Epithelial cell of prostate (primary cell): ENCODE measurements around the gene C16orf82.

ENCODE experiments used
- DNase-seq: peaks from one replicate; pipeline ENCODE4 v3.0.0-alpha.2; 2011; ENCODE audit warnings: low read depth, low spot score
- H3K27ac ChIP-seq: fragments of 450-650 bp; 2 replicates; pipeline ENCODE4 v1.5.1; 2017; ENCODE audit warnings: mild to moderate bottlenecking

Gene C16orf82

DNA sequence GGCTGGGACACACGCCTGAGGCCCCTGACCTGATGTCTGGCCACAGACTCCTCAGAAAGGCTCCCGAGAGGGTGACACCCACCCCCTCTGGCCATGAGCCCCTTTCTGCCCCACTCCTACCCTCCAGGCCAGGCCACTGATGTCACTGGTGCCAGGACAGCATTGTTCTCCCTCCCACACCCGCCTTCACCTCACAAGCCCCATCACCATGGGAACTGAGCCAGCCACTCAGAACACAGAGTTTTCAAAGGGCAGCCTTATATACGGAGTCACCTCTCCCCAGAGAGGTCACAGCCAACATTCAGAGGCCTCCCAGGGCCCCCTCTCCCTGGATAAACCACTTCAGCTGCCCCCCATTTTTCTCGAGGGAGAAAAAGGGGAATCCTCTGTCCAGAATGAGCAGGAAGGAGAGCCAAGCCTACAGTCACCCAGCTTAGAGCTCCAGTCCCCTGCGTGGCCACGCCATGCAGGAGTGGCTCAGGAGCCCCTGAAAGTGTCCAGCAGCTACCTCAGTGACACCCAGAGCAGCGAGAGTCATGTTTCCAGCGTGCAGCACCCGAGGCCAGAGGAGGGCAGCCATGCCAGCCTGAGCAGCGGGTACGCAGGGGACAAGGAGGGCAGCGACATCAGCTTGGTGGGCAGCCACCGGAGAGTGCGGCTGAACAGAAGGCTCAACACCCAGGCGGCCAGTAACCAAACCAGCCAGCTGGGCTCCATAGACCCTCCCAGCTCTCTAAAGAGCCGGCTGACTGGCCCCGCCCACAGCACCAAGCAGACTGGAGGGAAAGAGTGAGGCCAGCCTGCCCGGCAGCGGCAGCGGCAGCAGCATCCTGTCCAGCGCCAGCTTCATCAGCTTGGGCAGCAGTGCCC is at the start of gene C16orf82:
C16orf82 (plus strand) TSS at position 260 of the 870 bp plus-strand sequence.
- DNase-seq: no peak
- H3K27ac ChIP-seq: no peak within 1 kb of the TSS

- no peak for DNase-seq
- no peak overlapping the region for H3K27ac ChIP-seq
Observed at GRCh38 chr16:27020031-27020430, 46.7 kb upstream of the C16orf82 start.

DNA sequence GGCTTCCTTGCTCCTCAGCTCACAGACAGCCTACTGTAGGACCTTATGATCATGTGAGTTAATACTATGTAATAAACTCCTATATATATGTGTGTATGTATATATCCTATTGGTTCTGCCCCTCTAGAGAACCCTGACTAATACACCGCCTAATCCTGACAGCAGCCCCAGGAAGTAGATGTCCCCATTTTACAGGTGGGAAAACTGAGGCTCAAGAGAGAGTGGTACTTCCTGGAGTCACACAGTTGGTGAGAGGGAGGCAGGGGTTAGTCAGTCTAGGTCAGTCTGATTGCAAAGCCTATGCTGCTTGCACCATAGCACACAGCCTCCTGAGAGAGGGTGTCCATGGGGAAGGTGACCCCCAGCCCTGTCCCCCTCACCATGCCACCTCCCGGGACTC is 42.7 kb upstream of the C16orf82 start:
- DNase-seq: no peak
- H3K27ac ChIP-seq: no peak overlapping the region

- no peak for DNase-seq
- H3K27ac ChIP-seq: no peak overlapping the region
Observed at GRCh38 chr16:27025581-27025980, 41.1 kb upstream of the C16orf82 start.

GRCh38 chr16:27027971-27028370 is 38.8 kb upstream of the C16orf82 start:
- no peak for DNase-seq
- H3K27ac ChIP-seq: no peak overlapping the region

DNA sequence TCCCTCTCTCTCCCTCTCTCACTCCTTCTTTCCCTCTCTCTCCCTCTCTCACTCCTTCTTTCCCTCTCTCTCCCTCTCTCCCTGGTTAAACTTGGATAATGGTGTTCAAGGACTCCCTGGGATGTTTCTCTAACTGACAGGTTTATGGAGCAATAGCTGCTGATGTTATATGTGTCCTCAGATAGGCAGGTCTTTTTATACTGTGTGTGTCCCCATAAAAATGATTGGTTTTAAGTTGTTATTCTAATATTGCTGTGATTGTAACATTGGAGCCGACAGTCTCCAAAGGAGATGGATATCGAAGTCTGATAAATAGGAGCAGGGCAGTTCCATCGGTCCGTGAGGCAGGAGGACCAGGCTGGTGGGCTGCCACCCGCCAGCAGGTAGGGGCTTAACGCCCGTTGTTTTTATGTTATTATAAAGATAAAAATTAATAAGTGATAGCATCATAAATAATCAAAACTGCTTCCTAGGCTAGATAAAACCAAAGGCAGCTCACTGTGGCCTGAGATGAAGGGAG is 38.1 kb upstream of the C16orf82 start:
- no peak for DNase-seq
- no peak overlapping the region for H3K27ac ChIP-seq

- no peak overlapping the region for H3K27ac ChIP-seq
- no peak for DNase-seq
Observed at GRCh38 chr16:27029525-27029924, 37.2 kb upstream of the C16orf82 start.

- H3K27ac ChIP-seq: no peak overlapping the region
- DNase-seq: no peak
Observed at GRCh38 chr16:27033281-27033979, 33.3 kb upstream of the C16orf82 start.

GRCh38 chr16:27040732-27041131 is 26.0 kb upstream of the C16orf82 start:
- H3K27ac ChIP-seq: no peak overlapping the region
- DNase-seq: no peak

DNA sequence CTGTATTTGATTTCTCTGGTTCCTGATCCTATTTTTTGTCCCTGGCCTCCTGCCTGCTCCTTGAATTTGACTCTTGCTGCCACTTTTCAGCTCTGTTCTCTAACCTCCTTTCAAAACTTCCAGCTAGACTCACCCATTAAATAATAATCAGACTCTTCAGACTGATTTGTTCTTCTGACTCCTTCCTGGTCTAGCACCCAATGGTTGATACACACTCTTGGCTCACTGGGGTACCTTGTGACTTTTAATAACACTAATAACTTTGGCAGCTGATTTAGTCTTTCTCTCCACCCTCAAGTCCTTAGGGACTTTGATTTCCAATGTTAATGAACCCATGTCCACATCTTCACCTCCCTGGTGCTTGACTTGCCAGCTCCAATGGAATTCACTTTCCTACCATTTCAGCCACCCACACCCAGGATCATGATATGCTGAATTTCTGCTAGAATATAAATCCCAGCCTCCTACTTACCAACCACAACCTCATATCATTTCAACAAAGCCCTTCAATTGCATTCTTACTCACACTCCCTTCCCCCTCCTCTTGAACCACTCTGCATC is 19.7 kb upstream of the C16orf82 start:
- no peak for DNase-seq

DNA sequence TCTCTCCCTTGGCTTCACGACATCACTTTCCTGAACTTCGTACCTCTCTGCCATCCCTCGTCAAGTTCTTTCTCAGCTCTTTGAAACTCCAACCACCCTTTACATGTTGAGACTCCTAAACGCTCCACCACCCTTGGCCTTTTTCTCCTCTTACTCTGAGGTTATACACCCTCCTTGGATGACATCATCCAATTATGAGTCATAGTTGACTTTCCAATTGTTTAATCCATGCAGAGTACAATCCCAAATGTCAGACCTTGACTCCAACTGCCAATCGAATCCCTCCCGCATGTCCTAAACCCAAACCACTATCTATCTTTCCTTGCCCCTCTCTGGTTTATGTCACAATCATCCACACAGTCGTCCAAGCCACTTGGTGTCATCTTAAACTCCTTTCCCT is 18.4 kb upstream of the C16orf82 start:
- DNase-seq: no peak
- no peak overlapping the region for H3K27ac ChIP-seq

More for the DNA sequence above, 19.7 kb upstream of the C16orf82 start:
- no peak overlapping the region for H3K27ac ChIP-seq

GRCh38 chr16:27049117-27049516 is 17.6 kb upstream of the C16orf82 start:
- DNase-seq: no peak
- H3K27ac ChIP-seq: no peak overlapping the region

DNA sequence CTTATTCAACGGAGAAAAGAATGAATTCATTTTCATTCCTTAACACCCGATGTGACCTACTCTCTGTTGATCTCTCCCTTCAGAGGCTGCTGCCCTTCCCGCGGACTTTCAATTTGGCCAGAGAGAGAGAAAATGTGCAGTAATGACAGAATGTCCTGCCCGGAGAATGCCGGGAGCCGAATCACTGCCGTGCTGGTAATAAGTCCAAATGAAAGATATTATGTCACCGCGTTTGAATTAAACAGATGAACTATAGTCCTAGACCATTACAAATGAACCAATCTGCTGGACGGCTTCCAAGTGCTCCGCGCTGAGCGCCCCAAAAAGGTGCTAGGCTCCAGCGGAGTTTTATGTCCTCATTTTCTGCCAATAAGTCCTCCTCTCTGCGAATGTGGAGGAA is 14.7 kb upstream of the C16orf82 start:
- H3K27ac ChIP-seq: no peak overlapping the region
- no peak for DNase-seq

DNA sequence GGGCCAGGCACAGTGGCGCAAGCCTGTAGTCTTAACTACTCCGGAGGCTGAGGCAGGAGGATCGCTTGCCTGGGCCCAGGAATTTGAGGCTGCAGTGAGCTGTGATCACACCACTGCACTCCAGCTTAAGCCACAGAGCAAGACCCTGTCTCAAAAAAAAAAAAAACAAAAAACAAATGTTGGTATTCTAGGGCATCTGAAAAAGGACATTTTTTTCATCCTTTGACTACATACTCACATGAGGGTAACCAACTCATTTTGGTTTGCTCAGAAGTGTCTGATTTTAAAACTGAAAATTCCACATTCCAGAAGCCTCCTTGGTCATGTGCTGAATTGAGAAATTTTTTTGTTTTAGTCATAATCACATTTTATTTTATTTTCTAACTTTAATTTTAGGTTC is 12.7 kb upstream of the C16orf82 start:
- no peak overlapping the region for H3K27ac ChIP-seq
- DNase-seq: no peak

DNA sequence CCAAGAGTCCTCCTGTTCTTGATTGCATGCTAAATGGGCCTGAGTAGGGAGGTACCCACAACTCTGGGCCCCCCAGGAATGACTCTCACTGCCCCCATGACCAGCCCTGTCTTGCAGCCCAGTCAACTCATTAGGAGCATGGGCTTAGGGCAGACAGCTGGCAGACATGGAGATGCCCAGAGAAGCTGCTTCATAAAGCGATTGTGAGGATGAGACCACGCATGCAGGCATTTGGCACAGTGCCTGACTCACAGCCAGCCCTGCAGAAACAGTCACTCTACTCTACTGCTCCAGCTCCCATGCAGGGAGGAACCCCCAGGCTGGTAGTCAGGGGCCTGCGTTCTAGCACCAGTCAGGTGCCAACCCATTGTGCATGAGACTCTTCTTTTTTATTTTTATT is 8.4 kb upstream of the C16orf82 start:
- no peak for DNase-seq
- H3K27ac ChIP-seq: no peak overlapping the region

GRCh38 chr16:27070776-27071175 is 4.0 kb downstream of the C16orf82 start:
- DNase-seq: no peak
- no peak overlapping the region for H3K27ac ChIP-seq

DNA sequence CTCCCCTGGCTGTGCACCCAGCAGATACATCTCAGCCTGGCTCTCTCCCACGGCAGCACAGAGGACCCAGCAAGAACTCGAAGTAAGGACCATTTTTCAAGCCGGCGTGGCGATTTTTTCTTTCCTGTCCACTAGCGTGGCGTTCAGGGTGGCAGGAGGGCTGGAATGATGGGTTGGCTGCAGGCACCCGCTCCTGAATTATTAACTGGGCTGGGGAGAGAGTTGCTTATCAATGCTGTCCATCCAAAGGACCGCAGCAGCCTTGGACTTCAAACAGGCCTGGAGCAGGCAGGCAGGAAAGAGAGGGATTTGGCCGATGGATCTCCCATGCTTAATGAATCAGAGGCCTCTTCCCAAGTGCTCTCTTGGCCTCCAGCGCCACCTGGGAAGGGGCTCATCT is 7.0 kb downstream of the C16orf82 start:
- no peak overlapping the region for H3K27ac ChIP-seq
- DNase-seq: no peak

GRCh38 chr16:27080895-27081294 is 14.2 kb downstream of the C16orf82 start:
- no peak for DNase-seq
- H3K27ac ChIP-seq: no peak overlapping the region

DNA sequence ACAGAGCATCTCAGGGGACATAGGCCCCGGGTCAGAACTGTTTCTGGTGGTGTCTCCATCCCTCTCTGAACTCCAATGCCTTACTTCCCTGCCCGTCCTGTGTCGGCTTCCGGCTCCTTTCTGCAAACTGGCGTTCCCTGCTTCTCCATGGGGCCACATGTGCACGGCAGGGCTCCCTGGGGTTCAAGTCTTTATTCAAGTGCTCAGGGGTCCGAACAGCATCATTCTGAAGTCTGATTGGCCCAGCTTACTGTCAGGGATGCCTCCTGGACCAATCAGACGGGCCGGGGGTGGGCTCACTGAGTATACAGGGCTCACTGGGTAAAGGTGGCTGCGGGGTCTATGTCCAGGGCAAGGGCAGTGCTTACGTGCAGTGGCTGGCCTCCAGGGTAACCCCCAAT is 17.1 kb downstream of the C16orf82 start:
- H3K27ac ChIP-seq: no peak overlapping the region
- DNase-seq: no peak

GRCh38 chr16:27084307-27085028 is 17.7 kb downstream of the C16orf82 start:
- no peak for DNase-seq

More at GRCh38 chr16:27084307-27085028, 17.7 kb downstream of the C16orf82 start:
- no peak overlapping the region for H3K27ac ChIP-seq
